ENCODE data around the gene OR13A1. TPM values are rescaled to one million over a fixed set of nuclear protein-coding genes. Genes with fewer than 3 reads are reported as not detected.

The OR13A1 gene
- total and polyA plus RNA-seq, 2 donors (not counting 1 experiment from before 2014, with no cell fraction given): 2.3 to 5.8 TPM

DNA sequence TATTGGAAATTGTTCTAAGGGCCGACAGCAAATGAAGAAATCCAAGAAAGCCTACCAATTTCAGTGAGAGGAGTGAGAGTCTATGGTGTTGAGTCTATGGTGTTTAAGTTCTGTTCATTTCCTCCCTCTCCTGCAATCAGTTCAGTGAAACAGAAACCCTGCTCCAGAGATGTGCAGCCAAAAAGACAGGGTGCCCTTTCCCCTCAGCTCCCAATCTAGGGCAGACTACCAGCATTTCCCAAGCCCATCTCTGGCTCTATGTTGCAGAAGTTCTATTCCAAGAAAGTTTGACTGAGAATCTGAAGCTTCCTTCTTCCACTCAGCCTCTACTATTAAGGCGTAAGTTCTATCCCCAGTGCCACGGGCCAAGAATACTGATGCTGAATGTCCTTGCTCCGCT lies 40.1 kb upstream of the OR13A1 start:
- ATAC-seq (ENCODE audit: low read depth): no peak
- Histone ChIP-seq H4K20me1 (ENCODE audit: control insufficient read depth, insufficient read depth, low read length, poor library complexity, severe bottlenecking) (no peaks in the 10 kb centered on the region), H3K27me3 (replicated peaks in 1 of 4; ENCODE audit: control extremely low read depth in 1 of 4, control insufficient read depth in 3 of 4, insufficient read depth in 4 of 4, low read length in 3 of 4) (no peaks in the 10 kb centered on the region)

DNA sequence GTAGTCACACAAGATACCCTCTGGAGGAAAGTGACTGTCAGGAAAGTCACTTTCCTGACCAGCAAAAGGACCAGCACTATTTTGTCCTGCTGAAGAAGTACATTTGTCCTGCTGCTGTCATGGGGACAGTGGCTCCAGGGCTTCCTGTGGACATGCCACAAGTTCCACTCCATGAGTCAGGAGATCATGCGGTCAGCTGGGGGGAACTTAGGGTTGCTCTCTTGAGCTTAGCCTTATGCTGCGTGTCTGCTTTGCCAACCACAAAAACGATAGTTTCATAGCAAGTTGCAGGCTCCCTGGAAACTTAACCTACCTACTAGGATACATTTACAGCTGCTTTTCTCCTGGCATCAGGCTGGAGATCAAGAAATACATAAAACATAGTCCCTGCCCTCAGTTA lies 38.9 kb upstream of the OR13A1 start:
- Histone ChIP-seq H2AFZ (ENCODE audit: insufficient read depth, low read depth, low read length, poor library complexity, severe bottlenecking) (no peak overlapping the region), H3K9me3 (ENCODE audit: control extremely low read depth in 1 of 3, control insufficient read depth in 2 of 3, insufficient read depth in 1 of 3, low read length in 2 of 3) (no peaks in the 10 kb centered on the region), H3K4me3 (ENCODE audit: control extremely low read depth in 1 of 5, extremely low read depth in 1 of 5, insufficient read depth in 1 of 5, low read depth in 2 of 5, low read length in 4 of 5) (no peak overlapping the region), H3K9ac (ENCODE audit: low read length) (no peak overlapping the region), H3K4me2 (replicated peaks; ENCODE audit: low read depth, low read length, poor library complexity, severe bottlenecking) (peak overlapping the region; percentile 0), H3K4me1 (ENCODE audit: control insufficient read depth in 2 of 2, insufficient read depth in 2 of 2, low read length in 2 of 2) (peaks cover 16 to 17% of the 10 kb centered on the region in 2 donors), H4K20me1 (ENCODE audit: control insufficient read depth, insufficient read depth, low read length, poor library complexity, severe bottlenecking) (no peaks in the 10 kb centered on the region), H3K27me3 (replicated peaks in 1 of 4; ENCODE audit: control extremely low read depth in 1 of 4, control insufficient read depth in 3 of 4, insufficient read depth in 4 of 4, low read length in 3 of 4) (no peaks in the 10 kb centered on the region), H3K27ac (ENCODE audit: low read length in 2 of 2) (no peak overlapping the region), H3K36me3 (replicated peaks in 1 of 2; ENCODE audit: control extremely low read depth in 1 of 2, control insufficient read depth in 1 of 2, extremely low read depth in 1 of 2, insufficient read depth in 2 of 2, low read length in 1 of 2) (no peaks in the 10 kb centered on the region), H3K79me2 (ENCODE audit: control insufficient read depth, insufficient read depth, low read length) (peaks cover 13% of the 10 kb centered on the region)
- POLR2A ChIA-PET: interaction anchor here (0.6 kb wide), 1 partner anchor 308 kb away, joined by 5 read pairs; no protein-coding TSS in a partner anchor
- Mint-ChIP-seq H3K9me3 (ENCODE audit: insufficient read depth) (no peaks in the 10 kb centered on the region), H3K4me3 (no peak overlapping the region), H3K27ac (no peak overlapping the region), H3K27me3 (no peaks in the 10 kb centered on the region), H3K4me1 (peaks cover 58% of the 10 kb centered on the region)
- WGBS (ENCODE audit: insufficient coverage): no CpG with 5 or more reads among the region's 3 CpGs
- DNase-seq (no peak), ATAC-seq (ENCODE audit: low read depth) (no peak)
- TF ChIP-seq EZH2 (IDR thresholded peaks at IDR 0.05; ENCODE audit: borderline replicate concordance, insufficient read depth, low read depth, low read length, poor library complexity, severe bottlenecking): no peak
- TF ChIP-seq, protein P1, sequence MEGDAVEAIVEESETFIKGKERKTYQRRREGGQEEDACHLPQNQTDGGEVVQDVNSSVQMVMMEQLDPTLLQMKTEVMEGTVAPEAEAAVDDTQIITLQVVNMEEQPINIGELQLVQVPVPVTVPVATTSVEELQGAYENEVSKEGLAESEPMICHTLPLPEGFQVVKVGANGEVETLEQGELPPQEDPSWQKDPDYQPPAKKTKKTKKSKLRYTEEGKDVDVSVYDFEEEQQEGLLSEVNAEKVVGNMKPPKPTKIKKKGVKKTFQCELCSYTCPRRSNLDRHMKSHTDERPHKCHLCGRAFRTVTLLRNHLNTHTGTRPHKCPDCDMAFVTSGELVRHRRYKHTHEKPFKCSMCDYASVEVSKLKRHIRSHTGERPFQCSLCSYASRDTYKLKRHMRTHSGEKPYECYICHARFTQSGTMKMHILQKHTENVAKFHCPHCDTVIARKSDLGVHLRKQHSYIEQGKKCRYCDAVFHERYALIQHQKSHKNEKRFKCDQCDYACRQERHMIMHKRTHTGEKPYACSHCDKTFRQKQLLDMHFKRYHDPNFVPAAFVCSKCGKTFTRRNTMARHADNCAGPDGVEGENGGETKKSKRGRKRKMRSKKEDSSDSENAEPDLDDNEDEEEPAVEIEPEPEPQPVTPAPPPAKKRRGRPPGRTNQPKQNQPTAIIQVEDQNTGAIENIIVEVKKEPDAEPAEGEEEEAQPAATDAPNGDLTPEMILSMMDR (IDR thresholded peaks at IDR 0.05): no peak
- intact Hi-C loops (cut with micrococcal nuclease): no loop called here
- CTCF ChIA-PET: interaction anchor here (0.8 to 2.3 kb wide), 8 partner anchors 14 to 111 kb away, joined by 3 to 8 read pairs (median 4); no protein-coding TSS in a partner anchor

More for the DNA sequence above, 40.1 kb upstream of the OR13A1 start:
- CTCF ChIA-PET: interaction anchor here (2.3 kb wide), 1 partner anchor 15 kb away, joined by 5 read pairs; no protein-coding TSS in a partner anchor
- peaks cover 64% of the 10 kb centered on the region for H3K4me1 Mint-ChIP-seq
- no peak overlapping the region for H3K4me2 ChIP-seq (replicated peaks; ENCODE audit: low read depth, low read length, poor library complexity, severe bottlenecking)
- H3K36me3 ChIP-seq (replicated peaks in 1 of 2; ENCODE audit: control extremely low read depth in 1 of 2, control insufficient read depth in 1 of 2, extremely low read depth in 1 of 2, insufficient read depth in 2 of 2, low read length in 1 of 2): no peaks in the 10 kb centered on the region
- peaks cover 16 to 17% of the 10 kb centered on the region in 2 donors for H3K4me1 ChIP-seq (ENCODE audit: control insufficient read depth in 2 of 2, insufficient read depth in 2 of 2, low read length in 2 of 2)
- no peak overlapping the region for H2AFZ ChIP-seq (ENCODE audit: insufficient read depth, low read depth, low read length, poor library complexity, severe bottlenecking)
- no CpG with 5 or more reads among the region's 4 CpGs for WGBS (ENCODE audit: insufficient coverage)
- no peak overlapping the region for H3K4me3 Mint-ChIP-seq
- no peak for DNase-seq
- H3K27ac ChIP-seq (ENCODE audit: low read length in 2 of 2): no peak overlapping the region
- TF ChIP-seq EZH2 (IDR thresholded peaks at IDR 0.05; ENCODE audit: borderline replicate concordance, insufficient read depth, low read depth, low read length, poor library complexity, severe bottlenecking): no peak
- TF ChIP-seq, protein P1 (IDR thresholded peaks at IDR 0.05): no peak
- POLR2A ChIA-PET: no interaction called here
- no peaks in the 10 kb centered on the region for H3K9me3 Mint-ChIP-seq (ENCODE audit: insufficient read depth)
- no peaks in the 10 kb centered on the region for H3K27me3 Mint-ChIP-seq
- intact Hi-C loops (cut with micrococcal nuclease): no loop called here
- no peak overlapping the region for H3K4me3 ChIP-seq (ENCODE audit: control extremely low read depth in 1 of 5, extremely low read depth in 1 of 5, insufficient read depth in 1 of 5, low read depth in 2 of 5, low read length in 4 of 5)
- peaks cover 20% of the 10 kb centered on the region for H3K79me2 ChIP-seq (ENCODE audit: control insufficient read depth, insufficient read depth, low read length)
- H3K9me3 ChIP-seq (ENCODE audit: control extremely low read depth in 1 of 3, control insufficient read depth in 2 of 3, insufficient read depth in 1 of 3, low read length in 2 of 3): no peaks in the 10 kb centered on the region
- no peak overlapping the region for H3K27ac Mint-ChIP-seq
- no peak overlapping the region for H3K9ac ChIP-seq (ENCODE audit: low read length)

Measured in B cell (primary cell).